ENCODE results near the gene ITPKB.

- TF ChIP-seq CTCF (IDR thresholded peaks at IDR 0.05): no peak
- TF ChIP-seq POLR2A (IDR thresholded peaks at IDR 0.05): no peak
These were observed 2.8 kb downstream of the ITPKB start for GRCh38 chr1:226736001-226736907.
